SKM-1 (cell line): ENCODE results near the gene KCNE1.
"Not testable (repeated sequence)": the region's sequence is repeated elsewhere in the genome, so short reads cannot be mapped to it uniquely, and the experiment has no call there.

ENCODE experiments used
- DNase-seq: peaks from one replicate; lab custom pipeline; 2025; ENCODE audit not compliant: unreplicated experiment; lab: John Stamatoyannopoulos, UW

The KCNE1 gene

GRCh38 chr21:34514576-34515115 lies 2.6 kb upstream of the KCNE1 start:
- DNase-seq, result no peak

- peak; percentile 75 for DNase-seq
These were observed 1.2 kb upstream of the KCNE1 start for GRCh38 chr21:34513129-34513675.

- DNase-seq, result no peak
These were observed 829 bp downstream of the KCNE1 start for GRCh38 chr21:34511181-34511580.

DNA sequence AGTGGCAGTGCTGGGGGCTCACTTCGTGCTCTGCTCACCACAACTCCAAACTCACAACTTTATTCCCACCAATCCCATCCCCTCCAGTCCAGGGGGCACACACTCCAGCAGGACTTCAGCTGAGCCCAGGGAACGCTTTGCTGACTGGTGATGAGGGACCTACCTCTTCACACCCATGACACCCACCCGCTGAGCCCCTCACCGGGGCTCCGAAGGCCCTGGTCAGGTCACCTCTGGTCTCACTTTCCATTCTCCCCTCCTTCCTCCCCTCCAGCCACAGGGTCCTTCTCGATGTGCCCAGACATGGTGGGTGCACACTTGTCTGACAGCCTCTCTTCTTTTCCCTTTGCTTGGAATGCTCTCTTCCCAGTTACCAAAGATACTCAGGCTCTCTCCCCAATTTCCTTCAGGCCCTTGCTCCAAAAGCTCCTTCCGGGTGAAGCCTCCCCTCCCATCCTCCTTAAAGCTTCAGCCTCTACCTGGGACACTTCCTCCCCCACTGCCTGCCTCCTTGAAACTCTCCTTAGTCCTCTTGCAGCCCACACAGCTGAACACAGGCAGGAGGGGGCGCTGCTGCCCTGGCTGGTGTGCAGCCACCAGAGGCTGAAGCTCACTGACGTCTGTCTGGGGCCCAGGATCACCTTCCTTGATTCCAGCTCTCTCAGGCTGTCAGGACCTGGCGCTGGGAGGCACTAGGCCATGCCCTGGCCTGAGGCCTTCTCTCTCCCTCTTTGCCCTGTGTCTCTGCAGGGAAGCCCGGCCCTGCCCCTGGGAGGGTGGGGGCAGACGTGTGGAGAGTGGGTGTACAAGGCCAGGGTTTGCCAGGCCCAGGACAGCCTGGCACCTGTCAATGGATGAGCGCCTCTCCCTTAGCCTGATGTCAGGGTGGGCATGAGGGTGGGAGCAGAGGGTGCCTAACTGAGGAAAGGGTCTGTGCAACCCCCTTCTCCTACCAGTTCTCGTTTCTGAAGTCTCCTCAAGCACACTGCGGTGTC lies 1.6 kb downstream of the KCNE1 start:
- DNase-seq, result peak; percentile 63

DNA sequence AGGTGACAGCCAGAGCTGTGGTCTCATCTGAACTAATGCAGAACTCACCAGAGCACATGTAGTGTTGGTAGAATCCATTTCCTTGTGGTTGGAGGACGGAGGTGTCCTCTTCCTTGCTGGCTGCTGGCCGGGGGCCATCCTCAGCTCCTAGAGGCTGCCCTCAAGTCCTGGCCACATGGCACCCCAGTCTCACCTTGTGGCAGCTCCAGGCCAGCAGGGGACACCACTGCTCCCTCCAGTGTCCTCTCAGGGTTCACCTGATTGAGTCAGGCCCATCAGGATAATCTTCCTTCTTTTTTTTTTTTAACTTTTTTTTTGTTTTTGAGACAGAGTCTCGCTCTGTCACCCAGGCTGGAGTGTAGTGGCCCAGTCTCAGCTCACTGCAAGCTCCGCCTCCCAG lies 2.9 kb downstream of the KCNE1 start:
- DNase-seq, result no peak

DNA sequence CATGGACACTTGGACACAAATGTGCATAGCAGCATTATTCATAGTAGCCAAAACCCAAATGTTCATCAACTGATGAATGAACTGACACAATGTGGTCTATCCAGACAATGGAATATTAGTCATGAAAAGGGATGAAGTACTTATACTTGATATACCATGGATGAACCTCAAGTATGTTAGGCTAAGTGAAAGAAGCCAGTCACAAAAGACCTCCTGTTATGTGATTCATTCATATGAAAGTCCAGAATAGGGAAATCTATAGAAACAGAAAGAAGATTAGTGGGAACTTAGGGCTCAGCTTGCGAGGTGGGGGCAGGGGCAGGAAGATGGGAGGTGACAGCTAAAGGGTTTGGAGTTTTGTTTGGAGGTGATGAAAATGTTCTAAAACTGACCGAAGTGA lies 7.4 kb downstream of the KCNE1 start:
- DNase-seq, result no peak

GRCh38 chr21:34502480-34503106 lies 9.4 kb downstream of the KCNE1 start:
- DNase-seq, result no peak

DNA sequence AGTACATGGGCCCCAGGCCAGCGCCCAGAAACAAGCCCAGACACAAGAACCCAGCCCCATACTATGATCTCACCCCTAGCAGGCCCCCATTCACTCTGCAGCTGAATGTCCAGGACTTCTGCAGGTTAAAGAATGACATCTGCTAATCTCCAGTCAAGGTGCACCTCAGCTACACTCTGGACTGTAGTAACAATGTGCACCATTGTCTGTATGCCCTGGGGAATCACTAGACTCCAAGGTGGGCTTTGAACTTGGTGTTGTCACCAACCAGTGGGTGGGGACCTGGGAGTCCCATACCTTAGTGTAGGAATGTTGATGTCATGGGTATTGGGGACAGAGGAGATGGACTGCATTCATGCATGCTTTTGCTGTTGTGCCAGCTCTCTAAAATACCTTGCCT lies 10.3 kb downstream of the KCNE1 start:
- no peak for DNase-seq

DNA sequence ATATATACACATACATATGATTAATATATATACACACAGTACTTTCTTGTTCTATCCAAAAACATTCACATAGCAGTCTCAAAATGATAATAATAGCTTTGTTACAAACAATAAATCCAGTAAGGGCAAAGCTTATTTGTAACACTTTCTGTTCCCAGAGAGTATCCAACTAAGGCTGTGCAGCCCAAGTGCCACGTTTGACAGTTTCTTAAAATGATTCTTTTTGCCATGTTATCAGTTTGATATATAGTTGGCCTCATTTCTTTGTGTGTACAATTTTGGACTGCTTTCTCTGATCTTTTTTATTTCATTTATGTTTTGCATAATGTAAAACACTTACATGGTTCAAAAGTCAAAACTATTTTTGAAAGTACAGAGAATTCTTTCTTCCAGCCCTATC lies 11.8 kb downstream of the KCNE1 start:
- DNase-seq, result no peak

GRCh38 chr21:34499116-34499515 lies 12.9 kb downstream of the KCNE1 start:
- DNase-seq, result no peak

GRCh38 chr21:34498623-34499022 lies 13.4 kb downstream of the KCNE1 start:
- no peak for DNase-seq

DNA sequence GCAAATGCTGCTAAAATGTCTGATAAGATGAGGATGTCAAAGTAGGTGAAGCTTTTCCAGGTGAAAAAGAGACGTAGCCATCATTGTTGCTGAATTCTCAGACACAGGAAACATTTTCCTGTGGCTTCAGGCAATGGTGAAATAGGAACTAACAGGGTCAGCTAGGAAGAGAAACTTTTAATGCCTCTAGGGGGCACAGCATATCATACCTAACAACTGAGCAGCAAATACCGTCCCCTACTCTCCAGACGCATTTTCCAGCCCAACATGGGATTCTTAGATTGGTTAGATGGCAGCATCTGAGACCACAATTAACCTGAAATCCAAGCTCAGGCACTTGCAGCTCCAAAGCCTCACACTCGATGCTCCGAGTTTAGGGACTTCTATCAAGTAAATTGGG lies 28.2 kb downstream of the KCNE1 start:
- DNase-seq, result not testable (repeated sequence)

DNA sequence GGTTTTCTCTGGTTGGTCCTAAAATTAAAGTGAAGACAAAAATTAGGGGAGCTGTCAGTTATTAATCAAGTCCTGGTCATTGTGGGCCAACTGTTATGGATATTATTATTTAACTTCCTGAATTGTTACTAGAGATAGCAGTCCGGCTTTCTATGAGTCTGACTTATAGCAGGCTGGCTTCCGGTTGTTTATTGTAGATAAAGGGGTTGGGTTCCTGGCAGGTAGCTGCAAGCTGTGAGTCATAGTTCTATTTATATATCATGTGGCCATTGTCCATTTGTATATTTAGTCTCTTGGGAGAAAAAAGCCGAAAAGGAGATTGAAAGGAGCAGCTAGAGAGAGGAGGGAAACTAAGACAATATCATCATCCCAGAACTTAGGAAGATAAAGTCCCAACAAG lies 28.6 kb downstream of the KCNE1 start:
- DNase-seq, result not testable (repeated sequence)

DNA sequence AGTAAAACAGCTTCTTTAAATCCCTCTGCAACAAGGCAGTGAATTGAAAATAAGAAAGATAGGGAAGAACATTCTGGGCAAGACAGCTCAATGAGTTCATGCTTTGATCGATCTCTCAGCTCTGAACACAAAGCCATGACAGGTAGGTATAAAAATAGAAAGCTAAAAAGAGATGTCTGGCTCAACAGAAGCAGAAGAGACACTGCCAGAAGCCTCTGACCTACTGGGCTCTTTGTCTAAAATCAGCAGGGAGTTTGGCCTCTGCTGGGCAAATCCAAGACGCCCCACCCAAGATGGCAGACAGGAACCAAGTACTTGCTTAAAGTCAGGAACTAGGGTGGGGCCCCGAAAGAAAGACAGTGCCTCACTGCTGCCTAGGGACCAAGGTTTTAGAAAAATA lies 44.7 kb downstream of the KCNE1 start:
- not testable (repeated sequence) for DNase-seq

DNA sequence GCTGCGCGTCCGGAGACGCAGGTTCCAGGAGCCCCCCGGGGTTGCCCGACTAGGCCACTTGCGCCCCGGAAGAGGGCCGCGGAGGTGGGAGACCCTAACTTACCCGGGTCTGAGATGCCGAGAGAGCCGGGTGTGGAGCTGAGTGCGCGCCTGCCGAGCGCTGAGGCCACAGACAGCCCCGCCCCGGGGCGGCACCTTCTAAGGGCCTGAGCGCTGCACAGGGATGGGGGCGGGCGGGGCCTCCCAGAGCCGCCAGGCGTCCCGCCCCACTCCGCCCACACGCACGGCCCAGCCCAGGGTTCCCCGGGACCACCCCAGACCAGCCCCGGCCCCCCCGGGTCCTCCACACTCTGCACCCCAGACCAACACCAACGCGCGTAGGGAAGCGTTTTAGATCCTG lies 52.6 kb downstream of the KCNE1 start:
- not testable (repeated sequence) for DNase-seq

GRCh38 chr21:34458266-34458665 lies 53.7 kb downstream of the KCNE1 start:
- DNase-seq, result not testable (repeated sequence)

GRCh38 chr21:34456180-34456579 lies 55.8 kb downstream of the KCNE1 start:
- not testable (repeated sequence) for DNase-seq

- not testable (repeated sequence) for DNase-seq
These were observed 56.4 kb downstream of the KCNE1 start for GRCh38 chr21:34455628-34456027.

GRCh38 chr21:34447018-34447417 lies 65.0 kb downstream of the KCNE1 start:
- not testable (repeated sequence) for DNase-seq

- not testable (repeated sequence) for DNase-seq
These were observed 68.5 kb downstream of the KCNE1 start for GRCh38 chr21:34443486-34443885.

GRCh38 chr21:34429710-34430109 lies 82.3 kb downstream of the KCNE1 start:
- DNase-seq, result not testable (repeated sequence)

DNA sequence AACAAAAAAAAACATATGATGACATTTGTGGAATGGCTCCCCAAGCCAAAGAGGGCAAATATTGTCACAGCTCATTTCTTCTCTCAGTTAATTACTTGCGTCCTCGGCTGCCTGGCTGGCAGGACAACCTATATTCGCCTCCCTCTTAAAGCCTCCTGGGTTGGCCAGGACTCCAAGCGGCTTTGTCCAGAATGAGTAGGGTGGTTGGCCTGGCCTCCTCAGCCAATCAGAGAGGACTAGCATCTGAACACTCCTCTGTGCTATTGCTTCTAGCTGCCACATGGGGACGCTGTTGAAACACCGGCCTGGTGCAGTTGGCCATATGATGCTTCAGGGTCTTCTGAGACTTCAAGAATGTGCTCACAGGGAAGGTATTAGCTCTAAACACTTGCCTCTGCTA lies 83.6 kb downstream of the KCNE1 start:
- not testable (repeated sequence) for DNase-seq
